GM21447 (cell line): Measurements from ENCODE around the gene DOCK8.

Experiments
- ATAC-seq: cut with Tn5 transposase; IDR thresholded peaks from one replicate; pipeline ENCODE4 v1.9.1; 2021; ENCODE audit not compliant: unreplicated experiment

The DOCK8 gene

DNA sequence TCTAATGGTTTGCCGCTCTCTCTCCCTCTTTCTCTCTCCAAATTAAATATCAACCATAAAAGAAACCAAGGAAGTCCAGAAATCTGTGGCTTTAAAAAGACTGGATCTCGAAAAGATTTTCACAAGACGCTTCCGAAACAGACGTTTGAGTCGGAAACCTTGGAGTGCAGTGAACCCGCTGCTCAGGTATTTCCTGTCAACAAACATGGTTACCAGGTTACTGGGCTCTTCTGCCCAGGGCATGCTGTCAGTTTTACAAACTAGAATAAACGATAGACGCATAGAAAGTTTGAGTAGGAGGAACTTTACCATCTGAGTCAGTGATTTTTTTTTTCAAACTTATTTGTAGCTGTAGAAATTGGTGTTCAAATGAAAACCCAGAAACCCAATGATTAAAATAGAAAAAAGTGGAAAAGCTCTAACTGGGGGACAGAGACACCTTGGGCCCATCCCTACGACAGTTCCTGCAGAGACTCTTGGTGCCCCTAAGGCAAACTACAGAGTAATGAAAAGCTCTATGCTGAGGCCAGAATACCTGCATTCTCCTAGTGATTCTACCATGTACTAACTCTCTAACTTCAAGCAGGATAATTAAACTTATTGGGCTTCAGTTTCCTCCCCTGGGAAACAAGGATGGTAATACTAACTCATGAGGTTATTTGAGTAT lies 90.0 kb downstream of the DOCK8 start:
- ATAC-seq, result no peak

DNA sequence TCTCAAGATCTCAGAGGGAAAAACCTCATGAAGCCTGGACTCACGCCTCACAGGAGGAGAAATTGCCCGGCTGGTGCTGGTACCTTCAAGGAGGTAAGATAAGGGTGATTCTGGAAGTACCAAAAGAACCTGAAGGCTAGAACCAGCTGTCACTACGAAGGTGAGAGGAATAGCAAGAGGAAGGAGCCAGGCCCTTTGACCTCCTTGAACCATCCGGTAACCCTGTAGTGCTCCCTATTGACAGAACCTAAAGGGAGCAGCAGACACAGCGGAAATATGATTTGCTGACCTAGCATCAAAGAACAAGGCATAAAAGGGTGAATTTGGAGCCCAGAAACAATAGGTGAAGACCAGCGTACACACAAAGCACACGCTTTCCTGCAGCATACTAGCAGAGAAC lies 92.2 kb downstream of the DOCK8 start:
- no peak for ATAC-seq

DNA sequence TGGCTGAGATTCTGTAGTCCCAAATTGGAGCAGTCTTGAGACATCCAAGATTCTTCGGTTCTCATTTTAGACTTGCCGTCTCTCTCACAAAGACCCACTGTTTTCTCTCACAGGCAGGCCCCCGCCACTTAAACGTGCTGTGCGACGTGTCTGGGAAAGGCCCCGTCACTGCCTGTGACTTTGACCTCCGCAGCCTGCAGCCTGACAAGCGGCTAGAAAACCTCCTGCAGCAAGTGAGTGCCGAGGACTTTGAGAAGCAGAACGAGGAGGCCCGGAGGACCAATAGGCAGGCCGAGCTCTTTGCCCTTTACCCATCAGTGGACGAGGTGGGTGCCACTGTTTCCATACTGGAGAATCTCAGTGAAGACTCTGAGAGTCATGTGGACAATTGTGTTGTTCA lies 97.2 kb downstream of the DOCK8 start:
- ATAC-seq, result no peak

DNA sequence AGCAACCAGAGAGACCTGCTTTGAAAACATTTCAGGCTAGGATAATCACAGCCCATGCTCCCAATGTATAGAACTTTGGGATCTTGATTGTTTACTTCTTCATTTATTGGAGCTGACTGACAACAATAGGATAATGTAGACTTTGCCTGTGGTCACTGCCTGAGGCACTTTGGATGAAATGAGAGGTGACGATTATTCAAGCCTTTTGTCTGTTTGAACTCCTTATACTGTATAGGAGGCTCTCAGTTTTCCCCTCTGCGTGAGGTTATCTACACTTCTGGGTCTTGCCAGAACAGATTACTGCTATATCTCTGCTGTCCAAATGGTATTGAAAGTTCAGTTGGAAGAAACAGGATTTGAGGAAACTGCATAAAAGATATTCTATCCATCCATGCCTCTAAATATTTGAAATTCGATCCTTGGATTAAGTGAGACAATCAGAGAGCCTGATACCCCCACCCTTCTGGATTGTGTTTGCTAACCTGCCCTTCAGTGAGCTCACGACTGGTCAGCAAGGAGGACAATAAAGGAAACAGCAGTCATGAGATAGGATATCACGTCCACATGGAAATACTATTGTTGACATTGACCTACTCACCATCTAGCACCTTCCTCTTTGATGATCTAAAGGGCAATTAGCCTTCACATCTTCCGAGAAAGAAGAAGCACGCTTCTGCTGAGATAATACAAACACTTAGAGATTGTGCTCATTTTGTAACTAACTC lies 98.1 kb downstream of the DOCK8 start:
- no peak for ATAC-seq

DNA sequence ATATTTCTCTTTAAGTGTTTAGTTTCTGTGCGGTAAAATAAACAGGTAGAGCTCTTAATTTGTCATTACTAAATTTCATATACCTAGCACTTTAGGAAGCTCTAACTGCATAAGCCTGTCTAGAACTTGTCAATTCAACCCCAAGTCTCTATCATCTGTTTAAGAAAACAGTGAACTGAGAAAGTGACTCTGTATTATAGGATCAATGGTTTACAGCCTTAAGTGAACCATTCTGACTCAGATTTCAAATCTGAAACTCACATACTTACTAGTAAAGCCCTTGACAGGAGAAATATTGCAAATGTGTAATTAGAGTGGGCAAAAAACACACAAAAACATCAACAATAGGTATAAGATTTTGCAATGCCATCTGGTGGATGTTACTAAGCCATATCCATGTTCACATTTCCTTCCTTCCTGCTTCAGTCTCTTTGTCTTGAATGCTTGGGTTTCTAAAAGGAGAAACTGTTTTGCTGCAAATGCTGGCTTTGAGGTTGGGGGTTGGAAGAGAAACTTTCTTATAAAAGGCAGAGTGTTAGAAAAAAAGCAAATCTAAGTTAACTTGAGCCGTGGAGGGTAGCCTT lies 101.8 kb downstream of the DOCK8 start:
- no peak for ATAC-seq

DNA sequence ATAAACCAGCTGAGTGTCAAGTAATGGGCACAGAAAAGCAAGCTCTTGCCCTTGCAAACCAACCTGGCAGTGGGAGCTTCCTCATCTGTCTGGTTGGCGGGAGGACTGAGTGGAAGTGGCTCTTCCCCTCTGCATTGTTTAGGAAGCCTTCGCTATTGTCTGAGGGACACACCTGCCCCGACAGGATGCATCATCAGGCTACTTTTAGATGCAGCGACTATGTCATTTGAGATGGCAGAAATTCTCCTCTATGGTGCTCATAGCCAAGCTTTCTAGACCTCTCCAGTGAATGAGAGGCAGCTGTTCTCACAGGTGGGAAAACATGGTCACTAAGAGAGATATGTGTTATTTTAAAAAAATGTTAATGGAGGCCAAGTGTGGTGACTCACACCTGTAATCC lies 104.0 kb downstream of the DOCK8 start:
- no peak for ATAC-seq

DNA sequence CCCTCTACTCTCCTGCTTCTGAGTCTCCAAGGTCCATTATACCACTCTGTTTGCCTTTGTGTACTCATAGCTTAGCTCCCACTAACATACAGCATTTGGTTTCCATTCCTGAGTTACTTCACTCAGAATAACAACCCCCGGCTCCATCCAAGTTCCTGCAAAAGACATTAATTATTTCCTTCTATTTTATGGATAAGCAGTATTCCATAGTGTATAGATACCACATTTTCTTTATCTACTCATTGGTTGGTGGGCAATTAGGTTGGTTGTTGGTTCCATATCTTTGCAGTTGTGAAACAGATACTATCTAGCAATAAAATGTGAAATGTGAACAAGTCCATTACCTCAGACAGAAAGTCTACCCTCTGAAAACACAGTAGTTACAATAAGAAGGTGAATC lies 110.3 kb downstream of the DOCK8 start:
- no peak for ATAC-seq

DNA sequence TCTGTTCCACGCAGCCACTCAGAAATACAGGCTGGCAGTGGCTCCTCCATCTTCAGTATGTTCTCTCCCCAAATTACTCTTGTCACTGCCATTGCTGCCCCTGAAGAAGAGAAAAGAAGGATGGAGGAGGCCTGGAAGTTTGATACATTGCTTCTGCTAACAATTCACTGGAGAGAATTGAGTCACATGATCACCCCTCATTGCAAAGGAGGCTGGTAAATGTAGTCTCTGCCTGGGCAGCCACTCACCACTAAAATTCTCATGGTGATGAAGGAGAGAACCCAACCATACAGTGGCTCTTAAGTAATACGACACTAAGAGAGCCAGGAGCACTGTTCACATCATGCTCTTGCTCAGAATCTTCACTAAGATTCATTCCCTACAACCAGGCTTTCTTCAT lies 112.0 kb downstream of the DOCK8 start:
- ATAC-seq, result no peak

DNA sequence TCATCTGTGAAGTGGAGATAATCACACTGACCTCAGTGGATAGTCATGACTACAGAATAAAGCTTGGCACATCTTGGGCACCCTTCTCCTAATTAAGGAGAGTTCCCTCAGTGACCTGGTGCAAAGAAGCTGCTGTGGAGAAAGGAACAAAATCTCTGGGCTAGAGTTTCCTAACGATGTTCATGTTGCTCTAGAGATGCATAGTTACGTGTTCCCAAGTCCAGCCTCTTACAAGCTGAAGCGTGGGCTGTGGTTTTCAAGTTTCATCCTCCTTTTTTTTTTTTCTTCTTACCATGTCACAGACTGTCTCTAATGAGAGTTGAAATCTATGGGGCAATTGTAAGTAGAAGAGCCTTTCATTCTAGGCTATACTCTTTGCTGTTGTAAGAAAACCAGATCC lies 113.8 kb downstream of the DOCK8 start:
- ATAC-seq, result no peak

DNA sequence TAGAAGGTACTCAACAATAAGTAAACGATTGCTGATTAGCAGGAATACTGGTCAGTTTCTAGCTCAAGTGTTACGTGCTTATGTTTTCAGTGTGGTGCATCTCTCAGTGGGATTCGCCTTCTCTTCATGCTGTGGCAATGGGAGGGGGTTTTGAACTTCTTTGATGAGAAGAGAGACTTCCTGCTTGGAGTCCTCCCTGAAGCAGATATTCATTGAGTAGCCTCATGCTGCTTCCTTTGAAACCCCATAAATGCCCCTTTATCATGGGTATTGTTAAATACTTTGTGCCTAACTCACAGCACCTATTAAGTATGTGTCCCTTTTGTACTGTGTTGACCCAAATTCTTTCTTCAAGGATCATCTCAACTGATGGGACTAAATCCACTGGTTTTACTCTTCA lies 116.5 kb downstream of the DOCK8 start:
- no peak for ATAC-seq

DNA sequence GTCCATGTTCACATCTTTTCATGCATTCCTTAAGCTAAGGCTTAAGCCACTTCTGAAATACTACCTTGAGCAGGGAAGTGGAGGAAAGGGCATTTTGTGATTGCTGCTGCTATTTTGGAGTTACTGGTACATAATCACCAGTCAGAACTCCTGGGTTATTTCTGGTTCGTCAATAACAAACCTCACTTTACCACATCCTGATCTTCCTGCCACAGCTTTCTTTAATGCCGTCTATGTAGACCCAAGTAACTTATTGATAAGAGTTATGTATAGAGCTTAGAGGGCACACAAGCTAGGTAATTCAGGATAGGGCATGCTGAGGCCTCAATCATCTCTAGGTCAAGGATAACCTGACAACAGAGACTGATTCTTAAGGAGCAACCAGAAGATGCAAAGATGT lies 120.7 kb downstream of the DOCK8 start:
- ATAC-seq, result no peak

DNA sequence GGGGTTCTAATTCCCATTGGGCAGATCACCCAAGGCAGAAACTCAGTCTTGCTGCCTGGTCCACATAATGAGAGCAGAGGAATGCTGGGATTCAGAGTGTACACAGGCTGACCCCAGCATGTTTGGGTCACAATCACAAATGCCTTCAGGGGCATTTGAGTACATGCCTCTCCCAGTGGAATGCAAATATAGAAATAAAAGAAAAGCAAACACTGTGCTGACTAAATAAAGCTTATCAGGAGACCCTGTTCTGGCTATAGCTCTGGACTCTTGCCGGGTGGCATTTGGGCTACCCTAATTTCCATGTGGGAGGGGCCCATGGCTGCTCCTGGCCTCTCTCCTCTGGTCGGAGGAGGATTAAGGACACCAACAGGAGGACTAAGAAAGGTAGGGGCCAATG lies 121.4 kb downstream of the DOCK8 start:
- no peak for ATAC-seq

DNA sequence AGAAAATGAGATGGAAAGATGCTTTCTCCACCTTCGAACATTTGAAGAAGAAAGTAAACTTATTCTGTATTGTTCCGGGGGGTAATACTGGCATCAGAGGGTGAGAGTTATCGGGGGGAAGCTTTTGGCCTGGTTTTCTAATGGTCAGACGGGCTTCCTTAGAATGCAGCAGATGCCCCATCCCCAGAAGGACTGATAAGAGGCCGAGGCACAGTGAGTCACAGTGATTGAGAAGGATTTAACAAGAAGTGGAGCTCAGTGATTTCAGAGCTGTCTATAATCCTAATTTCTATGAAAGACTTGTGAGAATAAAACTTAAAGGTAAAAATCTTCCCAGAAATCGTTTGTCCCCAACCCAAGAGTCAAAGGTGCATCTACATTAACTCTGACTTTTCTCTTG lies 123.9 kb downstream of the DOCK8 start:
- no peak for ATAC-seq

DNA sequence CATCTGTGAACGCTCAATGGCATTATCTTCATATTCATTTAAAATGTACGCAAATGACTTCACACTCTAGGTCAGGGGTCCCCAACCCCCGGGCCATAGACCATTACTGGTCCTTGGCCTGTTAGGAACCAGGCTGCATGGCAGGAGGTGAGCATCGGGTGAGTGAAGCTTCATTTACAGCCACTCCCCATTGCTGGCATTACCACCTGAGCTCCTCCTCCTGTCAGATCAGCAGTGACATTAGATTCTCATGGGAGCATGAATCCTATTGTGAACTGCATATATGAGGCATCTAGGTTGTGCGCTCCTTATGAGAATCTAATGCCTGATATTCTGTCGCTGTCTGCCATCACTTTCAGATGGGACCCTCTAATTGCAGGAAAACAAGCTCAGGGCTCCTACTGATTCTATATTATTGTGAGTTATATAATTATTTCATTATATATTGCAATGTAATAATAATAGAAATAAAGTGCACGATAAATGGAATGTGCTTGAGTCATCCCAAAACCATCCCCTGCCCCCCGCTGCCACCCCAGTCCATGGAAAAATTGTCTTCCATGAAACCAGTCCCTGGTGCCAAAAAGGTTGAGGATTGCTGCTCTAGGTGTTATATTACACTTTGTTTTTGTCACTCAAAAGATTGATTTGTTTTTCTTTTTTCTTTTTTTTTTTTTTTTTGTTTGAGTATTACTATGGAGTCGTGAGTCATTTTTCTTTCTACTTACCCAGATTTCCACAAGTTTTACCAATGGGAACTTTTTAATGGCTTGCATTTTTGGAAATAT lies 127.2 kb downstream of the DOCK8 start:
- ATAC-seq, result no peak

DNA sequence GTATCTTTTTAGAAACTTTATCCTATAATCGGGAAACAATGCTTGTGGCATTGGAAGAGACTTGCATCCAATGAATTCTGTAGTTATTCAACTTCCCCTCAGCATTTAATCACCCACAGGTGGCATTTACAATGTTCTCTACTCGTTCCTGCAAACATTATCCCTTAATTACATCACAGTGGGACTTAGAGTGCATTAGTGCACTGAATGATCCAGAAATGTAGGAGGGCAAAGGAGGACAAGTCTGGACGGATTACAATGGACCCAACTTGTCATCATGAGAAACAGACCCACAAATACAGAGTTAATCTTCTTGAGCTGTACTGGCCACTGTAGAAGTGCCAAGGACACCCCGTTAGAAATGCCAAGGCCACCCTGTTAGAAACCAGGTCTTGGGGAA lies 129.1 kb downstream of the DOCK8 start:
- ATAC-seq, result no peak

DNA sequence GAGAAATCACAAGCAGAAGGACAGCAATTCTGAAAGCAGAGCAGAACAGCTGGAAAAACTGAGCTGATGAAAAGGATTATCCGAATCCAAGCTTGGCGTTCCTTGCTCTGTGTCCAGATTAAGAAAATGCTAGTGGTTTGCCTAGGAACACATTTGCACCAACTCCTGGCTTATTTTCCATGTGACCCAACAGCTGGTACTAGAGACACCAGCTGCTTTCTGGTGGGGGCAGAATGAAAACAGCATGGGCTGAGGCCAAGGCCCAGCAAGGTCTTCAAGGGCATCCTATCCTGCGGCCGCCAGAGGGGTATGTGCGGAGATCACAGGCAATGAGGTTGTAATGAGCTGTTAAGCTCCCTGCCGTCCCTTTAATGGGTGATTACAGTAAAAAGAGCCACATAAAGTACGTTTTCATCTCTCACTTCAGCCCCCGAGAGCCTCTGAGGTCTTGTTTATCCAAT lies 131.5 kb downstream of the DOCK8 start:
- ATAC-seq, result no peak

DNA sequence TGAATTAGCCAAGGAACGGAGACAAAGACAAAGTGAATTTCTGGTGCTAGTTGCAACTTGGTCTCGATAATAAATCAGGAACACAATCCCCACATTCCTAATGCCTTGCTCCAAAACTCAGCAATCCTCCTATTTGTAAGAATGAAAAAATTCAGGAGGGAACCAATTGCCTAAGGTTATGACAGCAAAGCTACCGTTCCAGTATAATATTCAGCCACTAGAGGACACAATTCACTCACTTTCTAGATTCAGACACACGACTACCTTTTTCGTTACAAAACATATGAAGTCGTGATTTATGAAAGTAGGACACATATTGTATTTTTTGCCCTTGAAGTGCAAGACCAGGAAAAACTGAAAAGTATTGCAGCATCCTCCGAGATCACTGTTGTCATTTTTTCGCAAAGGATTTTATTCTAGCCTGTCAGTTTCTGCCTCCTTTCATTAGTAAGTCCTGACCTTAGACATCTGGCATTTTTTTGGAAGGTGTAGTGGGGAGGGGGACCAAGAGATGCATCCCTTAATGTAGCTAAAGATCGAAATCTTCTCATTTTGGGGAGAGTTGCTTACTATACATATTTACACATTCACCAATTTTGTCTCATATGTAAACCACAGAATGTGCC lies 133.1 kb downstream of the DOCK8 start:
- ATAC-seq, result no peak

DNA sequence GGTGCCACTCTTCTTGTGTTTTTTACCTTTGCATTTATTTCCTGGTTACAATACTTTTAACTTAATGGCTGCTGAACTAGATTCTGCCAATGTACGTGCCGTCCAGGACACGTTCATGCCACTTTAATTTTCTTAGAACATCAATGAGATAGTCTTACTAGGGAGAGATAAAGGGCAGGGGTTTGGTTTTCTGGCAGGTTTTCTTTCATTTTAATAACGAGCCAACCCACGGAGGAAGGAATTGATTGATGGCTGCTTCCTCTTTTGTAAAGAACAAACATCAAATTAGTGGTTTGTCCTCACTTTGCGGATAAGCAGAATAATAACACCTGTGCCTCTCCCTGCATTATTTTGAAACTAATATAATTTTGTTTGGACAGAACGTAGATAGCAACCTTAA lies 135.7 kb downstream of the DOCK8 start:
- no peak for ATAC-seq

DNA sequence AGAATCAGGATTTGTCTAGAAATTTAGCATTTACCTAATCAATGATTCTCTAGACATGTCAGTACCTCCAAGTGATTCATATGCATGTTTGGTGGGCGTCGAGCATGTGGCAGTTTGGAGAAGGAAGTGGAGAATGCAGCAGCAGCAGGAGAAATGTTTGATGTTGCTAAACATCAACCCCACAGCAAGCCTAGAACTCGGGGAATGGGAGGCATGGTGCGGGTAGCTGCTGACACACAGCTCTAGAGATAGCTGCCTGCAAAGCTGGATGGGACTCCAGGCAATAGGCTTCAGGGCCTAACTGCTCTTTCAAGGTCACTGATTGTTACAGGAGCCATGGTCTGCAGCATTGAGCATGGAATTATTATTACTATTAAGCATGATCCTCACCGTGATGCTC lies 137.3 kb downstream of the DOCK8 start:
- ATAC-seq, result no peak

DNA sequence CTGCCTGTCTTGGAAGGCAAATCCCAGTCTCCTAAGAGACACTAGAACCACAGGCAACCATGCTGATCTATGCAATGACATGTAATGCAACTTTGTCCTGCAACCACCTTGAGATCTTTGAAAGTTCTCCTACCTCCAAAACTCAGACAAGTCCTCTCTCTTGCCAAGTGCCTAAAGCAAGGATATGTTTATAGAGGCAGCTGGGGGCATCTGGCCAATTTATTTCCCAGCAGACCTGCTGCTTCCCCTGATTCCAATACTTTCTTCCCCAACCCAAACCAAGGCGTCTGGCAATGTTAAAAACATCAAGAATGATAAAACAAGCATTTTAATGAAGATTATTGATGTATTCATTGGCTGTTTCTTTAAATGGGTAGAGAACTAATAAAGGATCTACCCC lies 138.4 kb downstream of the DOCK8 start:
- no peak for ATAC-seq

DNA sequence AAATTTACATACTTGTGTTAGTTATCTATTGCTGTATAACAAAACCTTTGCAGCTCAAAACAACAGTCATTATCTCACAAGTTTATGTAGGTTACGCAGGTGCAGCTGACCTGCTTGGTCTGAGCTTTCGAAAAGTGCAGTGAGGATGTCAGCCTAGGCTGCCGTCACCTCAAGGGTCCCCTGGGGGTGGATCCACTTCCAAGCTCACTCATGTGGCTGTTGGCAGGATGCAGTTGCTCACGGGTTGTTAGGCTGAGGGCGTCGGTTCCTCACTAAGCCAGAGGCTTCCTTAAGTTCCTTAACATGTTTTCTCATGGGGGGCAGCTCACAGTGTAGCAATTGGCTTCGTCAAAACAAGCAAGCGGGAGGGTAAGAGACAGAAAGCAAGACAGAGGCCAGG lies 139.8 kb downstream of the DOCK8 start:
- no peak for ATAC-seq
